OCI-LY3 (cell line): ENCODE data around the gene ATG7.

Source experiments
- H2AFZ ChIP-seq: fragments of 200-600, 300-600 bp; shearing (Covaris generic); 2 replicates; pipeline ENCODE4 v1.6.0; 2014; ENCODE audit warnings: antibody characterized with exemption, low read depth, low read length
- H3K27ac ChIP-seq: fragments of 200-600, 300-600 bp; sonication (generic); 2 replicates; pipeline ENCODE4 v1.5.1; 2014; ENCODE audit warnings: mild to moderate bottlenecking, low read length, moderate library complexity, mixed read lengths
- H3K27me3 ChIP-seq: fragments of 200-600, 300-600 bp; sonication (generic); 2 replicates; pipeline ENCODE4 v1.6.1; 2014; ENCODE audit warnings: low read depth, low read length, mixed read lengths
- H3K36me3 ChIP-seq: fragments of 200-600, 300-600 bp; sonication (generic); replicated peaks from 2 replicates; pipeline ENCODE3; 2014; ENCODE audit warnings: low read depth, low read length, mixed read lengths
- H3K4me1 ChIP-seq: fragments of 300-600, 200-600 bp; sonication (generic); 2 replicates; pipeline ENCODE4 v1.6.1; 2014; ENCODE audit warnings: low read length, mixed read lengths
- H3K4me2 ChIP-seq: fragments of 200-600, 300-600 bp; sonication (generic); 2 replicates; pipeline ENCODE4 v1.6.1; 2014; ENCODE audit warnings: low read length, mixed read lengths
- H3K4me3 ChIP-seq: fragments of 300-600, 200-600 bp; sonication (generic); 2 replicates; pipeline ENCODE4 v1.5.1; 2014; ENCODE audit warnings: antibody characterized with exemption, mild to moderate bottlenecking, low read length, moderate library complexity
- H3K79me2 ChIP-seq: fragments of 300-600, 200-600 bp; shearing (Covaris generic); 2 replicates; pipeline ENCODE4 v1.6.1; 2014; ENCODE audit warnings: mild to moderate bottlenecking, low read length, mixed read lengths
- H3K9ac ChIP-seq: fragments of 300-600, 200-600 bp; shearing (Covaris generic); 2 replicates; pipeline ENCODE4 v1.6.0; 2014; ENCODE audit warnings: mild to moderate bottlenecking, low read length, moderate library complexity
- H3K9me3 ChIP-seq: fragments of 200-600, 300-600 bp; shearing (Covaris generic); 2 replicates; pipeline ENCODE4 v1.6.1; 2014; ENCODE audit warnings: low read length, mixed read lengths; ENCODE audit not compliant: insufficient read depth
- H4K20me1 ChIP-seq: fragments of 200-600, 300-600 bp; sonication (generic); 2 replicates; pipeline ENCODE4 v1.6.1; 2016; ENCODE audit warnings: low read length, mixed read lengths; ENCODE audit not compliant: insufficient read depth
- EZH2phosphoT487 ChIP-seq: fragments of 200-600 bp; shearing (Covaris generic); IDR thresholded peaks from 2 replicates; pipeline ENCODE4 v1.6.1; 2018; ENCODE audit warnings: antibody characterized with exemption, mixed run types, low read depth
- TF ChIP-seq, protein P1 (sequence below): fragments of 200-600, 300-600 bp; sonication (generic); IDR thresholded peaks from 2 replicates; pipeline ENCODE4 v1.5.1; 2014; ENCODE audit warnings: antibody characterized with exemption, low read length, low read depth

Gene ATG7

DNA sequence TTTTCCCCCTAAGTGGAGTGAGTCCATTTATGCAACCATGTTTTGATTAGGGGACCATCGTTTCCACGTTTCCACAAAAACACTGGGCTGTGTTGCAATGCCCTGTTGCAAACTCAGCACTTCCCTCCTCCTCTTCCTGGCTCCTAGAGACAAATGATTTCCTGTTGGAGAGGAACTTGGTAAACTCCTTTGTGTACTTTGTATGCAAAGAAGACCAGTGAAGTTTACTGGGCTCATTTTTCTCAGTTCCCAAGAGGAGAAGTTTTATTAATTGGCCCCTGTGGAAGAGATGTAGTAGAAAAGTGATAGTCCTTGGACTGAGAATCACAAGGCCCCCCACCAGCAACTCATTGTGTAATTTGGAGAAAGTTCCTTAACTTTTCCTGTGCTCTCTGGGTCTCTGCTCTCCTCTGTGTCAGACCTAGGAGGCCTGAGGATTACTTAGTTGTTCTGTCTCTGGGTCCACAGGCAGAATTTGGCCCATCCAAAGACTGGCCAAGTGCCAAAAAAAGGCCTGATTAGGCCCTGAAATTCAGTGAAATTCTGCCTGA is 95.0 kb downstream of the ATG7 start:
- Histone ChIP-seq H2AFZ (no peak overlapping the region), H3K9ac (no peak overlapping the region), H4K20me1 (no peaks in the 10 kb centered on the region), H3K4me3 (no peak overlapping the region), H3K4me1 (peaks cover 5% of the 10 kb centered on the region), H3K9me3 (no peaks in the 10 kb centered on the region), H3K79me2 (no peaks in the 10 kb centered on the region), H3K36me3 (peaks cover 17% of the 10 kb centered on the region), H3K27me3 (no peaks in the 10 kb centered on the region), H3K27ac (no peak overlapping the region), H3K4me2 (no peak overlapping the region)
- TF ChIP-seq, protein P1, sequence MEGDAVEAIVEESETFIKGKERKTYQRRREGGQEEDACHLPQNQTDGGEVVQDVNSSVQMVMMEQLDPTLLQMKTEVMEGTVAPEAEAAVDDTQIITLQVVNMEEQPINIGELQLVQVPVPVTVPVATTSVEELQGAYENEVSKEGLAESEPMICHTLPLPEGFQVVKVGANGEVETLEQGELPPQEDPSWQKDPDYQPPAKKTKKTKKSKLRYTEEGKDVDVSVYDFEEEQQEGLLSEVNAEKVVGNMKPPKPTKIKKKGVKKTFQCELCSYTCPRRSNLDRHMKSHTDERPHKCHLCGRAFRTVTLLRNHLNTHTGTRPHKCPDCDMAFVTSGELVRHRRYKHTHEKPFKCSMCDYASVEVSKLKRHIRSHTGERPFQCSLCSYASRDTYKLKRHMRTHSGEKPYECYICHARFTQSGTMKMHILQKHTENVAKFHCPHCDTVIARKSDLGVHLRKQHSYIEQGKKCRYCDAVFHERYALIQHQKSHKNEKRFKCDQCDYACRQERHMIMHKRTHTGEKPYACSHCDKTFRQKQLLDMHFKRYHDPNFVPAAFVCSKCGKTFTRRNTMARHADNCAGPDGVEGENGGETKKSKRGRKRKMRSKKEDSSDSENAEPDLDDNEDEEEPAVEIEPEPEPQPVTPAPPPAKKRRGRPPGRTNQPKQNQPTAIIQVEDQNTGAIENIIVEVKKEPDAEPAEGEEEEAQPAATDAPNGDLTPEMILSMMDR = no peak
- TF ChIP-seq EZH2phosphoT487 = no peak

DNA sequence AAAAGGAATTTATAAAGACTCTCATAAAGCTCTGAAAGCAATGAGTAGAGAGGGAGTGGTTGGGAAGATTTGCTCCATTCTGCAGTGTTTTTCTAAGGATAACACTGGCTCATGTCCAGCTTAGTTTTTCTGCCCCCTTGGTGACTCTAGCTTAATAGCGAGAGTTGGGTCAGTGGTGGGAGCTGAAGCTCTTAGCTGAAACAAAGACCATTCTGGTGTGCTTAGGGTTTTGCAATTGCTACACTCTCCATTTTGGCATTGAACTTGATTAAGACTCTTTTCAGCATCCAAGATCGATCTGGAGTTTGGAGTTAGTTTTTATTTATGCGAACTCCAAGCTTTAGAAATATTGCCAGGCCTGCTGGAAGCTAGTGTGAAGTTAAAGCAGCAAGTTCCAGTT is 98.0 kb downstream of the ATG7 start:
- H2AFZ ChIP-seq = no peak overlapping the region
- no peaks in the 10 kb centered on the region for H3K27me3 ChIP-seq
- no peak overlapping the region for H3K4me3 ChIP-seq
- no peaks in the 10 kb centered on the region for H3K9me3 ChIP-seq
- peaks cover 8% of the 10 kb centered on the region for H3K36me3 ChIP-seq
- no peak overlapping the region for H3K9ac ChIP-seq
- peaks cover 8% of the 10 kb centered on the region for H3K4me1 ChIP-seq
- no peaks in the 10 kb centered on the region for H3K79me2 ChIP-seq
- H3K27ac ChIP-seq = no peak overlapping the region
- H4K20me1 ChIP-seq = 0 out of 2 replicates have a peak, but pooled peaks cover 5% of the 10 kb centered on the region
- TF ChIP-seq, protein P1 = no peak
- no peak for TF ChIP-seq EZH2phosphoT487
- no peak overlapping the region for H3K4me2 ChIP-seq

DNA sequence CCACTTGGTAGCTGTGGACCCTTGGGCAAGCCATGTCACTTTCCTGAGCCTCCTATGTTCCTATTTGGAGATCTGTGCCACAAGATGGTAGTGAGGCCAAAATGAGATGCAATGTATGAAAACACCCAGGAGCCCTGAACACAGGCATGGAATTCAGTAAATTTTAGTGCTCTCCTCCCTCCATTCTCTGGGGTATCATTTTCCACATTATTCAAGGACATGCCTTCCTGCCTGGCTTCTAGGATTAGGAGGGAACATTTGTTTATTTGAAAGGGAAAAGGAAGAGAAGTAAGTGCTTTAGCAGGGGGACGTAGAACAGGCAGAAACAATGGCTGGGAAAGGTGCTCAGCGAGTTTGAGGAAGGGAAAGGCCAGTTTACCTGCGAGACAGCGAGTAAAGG is 98.8 kb downstream of the ATG7 start:
- 0 out of 2 replicates have a peak, but pooled peaks cover 5% of the 10 kb centered on the region for H4K20me1 ChIP-seq
- peaks cover 8% of the 10 kb centered on the region for H3K4me1 ChIP-seq
- no peak overlapping the region for H2AFZ ChIP-seq
- H3K27ac ChIP-seq = no peak overlapping the region
- H3K9me3 ChIP-seq = no peaks in the 10 kb centered on the region
- H3K9ac ChIP-seq = no peak overlapping the region
- peaks cover 4% of the 10 kb centered on the region for H3K36me3 ChIP-seq
- TF ChIP-seq EZH2phosphoT487 = no peak
- TF ChIP-seq, protein P1 = no peak
- H3K4me3 ChIP-seq = no peak overlapping the region
- H3K4me2 ChIP-seq = no peak overlapping the region
- H3K27me3 ChIP-seq = no peaks in the 10 kb centered on the region
- no peaks in the 10 kb centered on the region for H3K79me2 ChIP-seq

DNA sequence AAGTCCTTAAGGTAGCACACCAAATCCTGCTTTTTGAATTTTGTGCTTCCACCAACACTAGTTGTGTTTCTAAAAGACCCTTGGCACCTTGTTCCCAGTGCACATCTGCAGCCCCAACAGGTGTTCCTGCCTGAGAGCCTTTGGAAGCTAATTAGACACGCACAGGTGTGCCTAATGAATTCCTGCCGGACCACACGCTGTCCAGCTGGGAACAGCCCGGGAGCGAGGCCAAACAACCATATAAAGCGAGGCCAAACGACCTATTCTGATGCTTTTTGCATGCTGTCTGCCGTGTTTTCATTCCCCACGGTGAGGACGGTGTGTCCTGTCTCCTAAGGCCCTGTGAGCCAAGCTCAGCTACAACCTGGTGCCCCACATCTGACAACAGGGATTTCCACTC is 99.5 kb downstream of the ATG7 start:
- Histone ChIP-seq H3K4me1 (peaks cover 8% of the 10 kb centered on the region), H4K20me1 (0 out of 2 replicates have a peak, but pooled peaks cover 5% of the 10 kb centered on the region), H3K79me2 (no peaks in the 10 kb centered on the region), H3K36me3 (peaks cover 4% of the 10 kb centered on the region), H3K4me2 (no peak overlapping the region), H3K27me3 (no peaks in the 10 kb centered on the region), H3K4me3 (no peak overlapping the region), H2AFZ (no peak overlapping the region), H3K9ac (no peak overlapping the region), H3K9me3 (no peaks in the 10 kb centered on the region), H3K27ac (no peak overlapping the region)
- TF ChIP-seq EZH2phosphoT487 = no peak
- TF ChIP-seq, protein P1 = no peak
